Amniotic epithelial cell (primary cell): ENCODE data around the gene MRPL45.
A peak's percentile ranks its signal among the peaks of the same experiment; 100 is the strongest.

Experiments
- DNase-seq: peaks from one replicate; pipeline ENCODE4 v3.0.0-alpha.2; 2010; ENCODE audit warnings: low read depth

The MRPL45 gene

DNA sequence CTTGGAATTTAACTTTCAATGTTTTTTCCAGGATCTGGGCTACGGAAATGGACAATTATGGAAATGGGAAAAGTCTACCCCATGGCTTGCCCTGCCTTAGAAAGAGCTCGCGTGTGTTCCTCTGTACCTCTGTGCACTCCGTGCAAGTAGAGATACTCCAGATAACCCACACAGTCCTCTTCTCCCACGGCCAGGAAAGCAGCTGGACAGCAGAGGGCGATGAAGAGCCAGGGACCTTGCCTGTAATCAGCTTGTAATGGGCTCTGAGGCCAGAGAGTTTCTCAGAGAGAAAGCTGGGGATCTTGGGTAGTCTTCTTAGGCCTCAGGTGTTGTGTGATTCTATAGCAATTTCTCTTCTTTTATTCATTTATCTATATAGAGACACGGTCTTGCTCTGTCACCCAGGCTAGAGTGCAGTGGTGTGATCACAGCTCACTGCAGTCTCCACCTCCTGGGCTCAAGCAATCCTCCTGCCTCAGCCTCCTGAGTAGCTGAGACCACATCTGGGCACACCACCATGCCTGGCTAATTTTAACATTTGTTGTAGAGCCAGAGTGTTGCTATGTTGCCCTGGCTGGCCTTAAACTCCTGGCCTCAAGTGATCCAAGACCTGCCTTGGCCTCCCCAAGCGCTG lies 52.2 kb downstream of the MRPL45 start:
- peak; percentile 77 for DNase-seq

DNA sequence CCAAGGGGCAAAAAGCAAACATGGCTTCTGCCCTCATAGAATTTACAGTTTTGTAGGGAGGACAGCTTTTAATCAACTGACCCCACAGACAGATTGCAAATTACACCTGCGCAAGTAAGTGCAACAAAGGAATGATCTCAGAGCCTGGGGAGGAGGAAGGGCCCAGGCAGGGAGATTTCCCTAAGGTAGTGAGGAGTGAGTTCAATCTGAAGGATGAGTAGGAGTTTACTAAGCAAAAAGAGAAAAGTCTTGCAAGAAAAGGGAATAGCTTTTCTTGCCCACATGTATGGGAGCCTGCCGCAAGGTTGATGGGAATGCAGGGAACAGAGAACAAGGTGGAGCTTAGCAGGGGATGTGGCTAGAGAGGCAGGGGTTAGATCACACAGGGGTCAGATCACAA lies 53.1 kb downstream of the MRPL45 start:
- no peak for DNase-seq

DNA sequence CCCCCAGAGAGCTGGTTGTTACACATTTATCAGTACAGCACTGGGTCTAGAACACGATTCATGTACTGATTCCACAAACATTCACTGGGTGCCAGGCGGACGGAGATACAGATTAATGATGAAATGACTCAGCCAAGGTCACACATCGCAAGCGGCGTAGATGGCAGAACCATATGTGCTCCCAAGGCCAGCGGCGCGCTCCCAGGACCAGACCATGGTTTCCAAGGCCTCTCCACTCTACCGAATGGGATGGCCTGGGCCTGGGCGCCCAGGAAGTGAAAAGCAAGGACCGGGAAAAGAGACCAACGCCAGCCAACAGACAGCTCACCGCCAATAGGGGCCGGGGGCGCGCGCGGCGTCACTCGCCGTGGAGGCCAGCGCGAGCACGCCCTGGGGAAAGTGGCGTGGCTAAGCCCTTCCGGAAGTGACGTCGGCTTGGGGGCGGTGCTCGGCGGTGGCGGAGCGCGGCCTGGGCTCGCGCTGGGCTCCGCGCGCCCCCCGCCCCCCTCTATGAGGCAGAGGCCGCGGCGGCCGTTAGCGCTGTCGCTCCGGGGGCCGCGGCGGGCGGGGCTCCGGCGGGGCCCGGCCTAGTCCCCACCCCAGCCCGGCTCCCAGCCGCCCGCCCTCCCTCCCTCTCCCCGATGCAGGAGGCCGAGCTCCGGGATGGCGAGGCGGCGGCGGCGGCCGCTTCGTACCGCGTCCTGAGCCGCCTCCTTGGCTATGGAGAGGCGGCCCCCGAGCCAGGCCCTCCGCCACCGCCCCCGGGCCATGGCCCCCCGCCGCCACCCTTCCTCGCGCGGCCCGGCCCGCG lies 54.6 kb downstream of the MRPL45 start, which contains the start of gene SOCS7:
Gene SOCS7 (plus strand): TSS at position 433 of the 811 bp plus-strand sequence. CDS start 209 bp downstream, at position 642.
- peak; percentile 87 for DNase-seq

DNA sequence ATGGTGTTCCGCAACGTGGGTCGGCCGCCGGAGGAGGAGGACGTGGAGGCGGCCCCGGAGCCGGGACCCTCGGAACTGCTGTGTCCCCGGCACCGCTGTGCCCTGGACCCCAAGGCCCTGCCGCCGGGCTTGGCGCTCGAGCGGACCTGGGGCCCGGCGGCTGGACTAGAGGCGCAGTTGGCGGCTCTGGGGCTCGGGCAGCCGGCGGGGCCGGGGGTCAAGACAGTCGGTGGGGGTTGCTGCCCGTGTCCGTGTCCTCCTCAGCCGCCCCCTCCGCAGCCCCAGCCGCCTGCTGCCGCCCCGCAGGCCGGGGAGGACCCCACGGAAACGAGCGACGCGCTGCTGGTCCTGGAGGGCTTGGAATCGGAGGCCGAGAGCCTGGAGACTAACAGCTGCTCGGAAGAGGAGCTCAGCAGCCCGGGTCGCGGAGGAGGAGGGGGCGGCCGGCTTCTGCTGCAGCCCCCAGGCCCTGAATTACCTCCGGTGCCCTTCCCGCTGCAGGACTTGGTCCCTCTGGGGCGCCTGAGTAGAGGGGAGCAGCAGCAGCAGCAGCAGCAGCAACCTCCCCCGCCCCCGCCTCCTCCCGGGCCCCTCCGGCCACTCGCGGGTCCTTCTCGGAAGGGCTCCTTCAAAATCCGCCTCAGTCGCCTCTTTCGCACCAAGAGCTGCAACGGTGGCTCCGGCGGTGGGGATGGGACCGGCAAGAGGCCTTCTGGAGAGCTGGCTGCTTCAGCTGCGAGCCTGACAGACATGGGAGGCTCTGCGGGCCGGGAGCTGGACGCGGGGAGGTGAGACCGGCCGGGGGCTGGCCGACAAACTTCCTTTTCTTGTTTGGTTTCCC lies 55.5 kb downstream of the MRPL45 start:
- no peak for DNase-seq

DNA sequence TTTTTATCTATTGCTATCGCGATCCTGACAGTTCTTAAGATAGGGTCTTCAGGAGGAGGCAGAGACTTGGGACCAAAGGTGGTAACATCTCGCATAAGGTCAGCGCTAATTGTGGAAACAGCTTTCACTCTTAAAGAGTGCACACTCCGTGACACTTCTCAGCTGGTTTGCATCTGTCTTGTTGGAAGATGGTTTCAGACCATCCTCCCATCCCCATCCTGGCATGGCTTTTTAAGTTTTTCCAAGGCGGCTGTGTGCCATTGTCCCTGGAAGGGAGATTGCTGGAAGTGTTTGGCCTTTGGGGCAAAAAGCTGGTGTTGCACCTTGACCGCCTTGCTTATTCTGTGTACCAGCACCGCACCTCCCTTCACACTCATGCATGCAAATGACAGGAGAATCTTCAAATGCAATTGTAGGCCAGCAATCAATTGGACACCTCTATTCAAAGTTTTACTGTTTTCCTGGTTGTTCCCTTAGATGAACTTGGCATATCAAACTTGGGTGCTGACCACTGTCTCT lies 56.2 kb downstream of the MRPL45 start:
- DNase-seq = no peak

DNA sequence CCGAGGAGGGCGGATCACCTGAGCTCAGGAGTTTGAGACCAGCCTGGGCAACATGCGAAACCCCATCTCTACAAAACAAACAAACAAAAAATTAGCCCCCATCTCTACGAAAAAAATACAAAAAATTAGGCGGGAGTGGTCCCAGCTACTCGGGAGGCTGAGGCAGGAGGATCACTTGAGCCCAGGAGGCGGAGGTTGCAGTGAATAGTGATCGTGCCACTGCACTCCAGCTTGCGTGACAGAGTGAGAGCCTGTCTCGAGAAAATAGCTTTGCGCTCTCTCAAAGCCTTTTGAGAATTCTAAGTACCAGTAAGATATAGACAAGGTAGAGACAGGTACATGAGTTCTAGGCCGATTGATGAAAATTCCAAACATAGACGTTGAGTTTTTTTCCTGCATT lies 56.7 kb downstream of the MRPL45 start:
- DNase-seq = no peak

DNA sequence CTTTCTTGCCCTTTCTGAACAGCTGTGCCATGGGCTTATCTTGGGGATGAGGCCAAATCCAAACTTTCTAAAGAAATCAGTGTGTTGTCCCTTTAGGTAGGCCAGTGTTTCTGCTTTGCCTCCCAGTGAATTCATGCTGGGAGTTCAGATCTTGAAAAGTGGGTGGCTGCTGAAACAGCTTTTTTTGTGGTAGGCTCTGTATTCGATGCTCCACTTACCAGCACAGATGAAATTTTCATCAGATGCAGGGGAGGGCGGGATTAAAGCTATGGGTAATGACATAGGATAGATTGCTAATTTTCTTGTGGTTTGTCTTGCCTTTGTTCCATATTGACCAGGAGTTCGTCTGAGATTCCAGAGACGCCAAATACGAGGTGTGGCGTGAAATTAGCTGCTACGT lies 57.5 kb downstream of the MRPL45 start:
- DNase-seq = no peak

DNA sequence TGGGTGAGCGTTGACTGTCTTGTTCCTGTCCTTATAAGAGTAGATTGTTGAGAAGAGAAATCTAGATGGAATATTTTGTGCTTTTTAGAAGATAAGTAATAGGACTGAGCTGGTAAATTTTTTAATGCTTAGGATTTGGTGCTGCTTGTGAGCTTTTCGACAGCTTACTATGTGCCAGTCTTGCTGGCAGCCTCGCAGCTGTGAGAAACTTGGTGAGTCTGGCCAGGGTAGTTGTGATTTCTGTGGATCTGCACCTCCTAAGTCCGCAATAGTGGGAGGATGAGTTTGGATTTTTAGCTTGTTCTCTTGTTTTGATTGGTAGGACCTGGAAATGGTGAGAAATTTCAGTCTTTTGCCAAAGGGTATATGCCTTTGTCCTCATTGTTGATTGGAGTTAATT lies 58.3 kb downstream of the MRPL45 start:
- no peak for DNase-seq

DNA sequence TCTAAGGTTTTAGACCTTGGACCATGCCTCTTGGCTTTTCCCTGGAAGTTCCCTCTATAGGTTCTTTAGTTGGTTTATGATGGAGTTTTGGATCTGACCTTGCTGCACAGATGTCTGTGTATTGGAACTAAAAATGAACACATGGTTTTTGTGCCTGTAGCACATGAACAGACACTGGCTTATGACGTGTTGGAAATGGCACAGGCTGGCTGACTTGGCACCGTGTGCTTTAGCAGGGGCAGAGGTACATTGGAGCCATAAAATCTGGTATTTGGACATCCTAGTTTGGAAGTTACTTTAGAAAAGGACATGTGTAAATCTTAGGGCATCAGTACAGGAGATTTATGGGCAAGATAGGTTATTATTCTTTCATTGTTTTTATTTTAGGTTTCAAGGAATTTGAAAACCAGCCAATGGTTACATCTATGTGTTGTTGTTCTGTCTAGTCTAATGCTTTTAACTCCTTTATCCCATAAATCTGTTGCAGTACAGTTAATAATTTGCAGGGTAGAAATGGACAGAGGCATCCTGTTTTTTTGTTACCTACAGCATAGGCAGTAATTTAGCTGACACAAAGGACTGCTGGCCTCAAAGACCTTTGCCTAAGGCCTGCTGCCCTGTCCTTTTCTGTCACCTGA lies 60.6 kb downstream of the MRPL45 start:
- DNase-seq = no peak

DNA sequence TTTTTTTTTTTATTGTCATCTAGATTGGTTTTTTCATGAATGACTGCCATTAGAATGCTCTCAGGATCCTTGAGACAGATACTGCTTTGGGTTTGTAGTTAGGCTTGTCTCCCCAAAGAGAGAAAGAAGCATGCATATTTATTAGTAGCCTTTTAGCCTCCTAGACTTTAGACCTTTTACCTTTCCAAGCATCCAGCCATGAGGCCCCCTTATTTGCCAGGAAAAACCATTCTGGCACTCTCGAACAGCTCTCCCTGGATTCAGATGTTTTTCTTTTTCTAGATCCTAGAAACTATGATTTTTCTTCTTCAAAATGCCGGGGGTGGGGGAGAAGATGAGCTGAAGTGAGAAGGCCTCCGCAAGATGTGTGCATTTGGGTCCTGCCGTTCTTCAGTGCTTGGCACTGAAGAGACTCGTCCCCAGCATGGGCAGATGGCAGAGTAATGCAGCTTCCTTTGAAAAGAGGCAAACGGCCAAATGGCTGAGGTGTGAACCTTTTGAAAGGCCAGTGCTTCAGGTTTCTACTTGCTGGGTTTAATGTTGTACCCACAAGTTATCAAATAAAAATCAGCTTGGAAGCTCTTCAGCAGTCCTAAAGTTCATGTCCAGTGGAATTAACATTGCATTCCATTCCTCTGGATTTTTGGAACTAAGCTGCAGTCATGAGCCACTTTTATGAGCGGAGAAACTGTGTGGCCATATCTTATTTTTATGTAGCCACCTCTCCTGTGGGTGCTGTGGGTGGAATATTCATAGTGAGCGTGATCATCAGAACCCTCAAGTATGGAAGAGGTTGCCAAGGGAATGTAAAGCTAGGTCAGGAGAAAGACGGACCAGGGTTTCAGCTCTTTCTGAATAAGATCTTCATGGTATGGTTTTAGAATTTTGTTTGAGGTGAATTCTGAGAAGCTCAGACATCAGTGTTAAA lies 61.9 kb downstream of the MRPL45 start:
- DNase-seq = no peak

DNA sequence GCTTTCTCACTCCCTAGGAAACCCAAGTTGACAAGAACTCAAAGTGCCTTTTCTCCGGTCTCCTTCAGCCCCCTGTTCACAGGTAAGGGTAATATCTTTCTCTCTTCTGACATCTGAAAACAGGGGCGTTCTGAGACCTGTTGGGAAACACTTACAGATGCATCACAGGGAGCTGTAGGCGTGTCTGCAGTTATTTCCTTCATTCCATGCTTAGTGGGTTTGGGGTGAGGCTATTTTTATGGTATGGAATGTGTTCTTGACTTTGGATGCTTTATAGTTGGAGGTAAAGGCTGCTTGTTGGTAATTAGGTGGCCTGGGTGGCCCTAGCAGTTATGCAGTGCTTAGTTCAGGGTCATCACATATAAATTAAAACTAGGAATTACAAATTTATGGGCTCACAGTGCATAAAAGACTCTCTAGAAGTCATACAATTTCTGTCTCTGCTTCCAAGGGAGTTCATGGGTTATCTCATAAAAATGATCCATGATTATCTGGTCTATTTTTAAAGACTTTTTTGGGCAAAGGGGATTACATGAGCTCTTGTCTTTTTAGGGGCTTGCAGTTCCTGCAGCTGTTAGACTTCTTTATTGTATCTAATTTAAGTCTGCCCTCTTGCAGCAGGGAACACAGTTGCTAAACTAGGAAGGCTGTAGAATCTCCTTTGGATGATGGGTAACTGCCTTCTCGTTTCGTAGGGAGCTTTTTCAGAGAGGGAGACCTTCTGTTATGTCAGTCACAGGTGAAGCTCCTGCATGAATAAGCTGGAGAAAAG lies 64.9 kb downstream of the MRPL45 start:
- DNase-seq = peak; percentile 41

DNA sequence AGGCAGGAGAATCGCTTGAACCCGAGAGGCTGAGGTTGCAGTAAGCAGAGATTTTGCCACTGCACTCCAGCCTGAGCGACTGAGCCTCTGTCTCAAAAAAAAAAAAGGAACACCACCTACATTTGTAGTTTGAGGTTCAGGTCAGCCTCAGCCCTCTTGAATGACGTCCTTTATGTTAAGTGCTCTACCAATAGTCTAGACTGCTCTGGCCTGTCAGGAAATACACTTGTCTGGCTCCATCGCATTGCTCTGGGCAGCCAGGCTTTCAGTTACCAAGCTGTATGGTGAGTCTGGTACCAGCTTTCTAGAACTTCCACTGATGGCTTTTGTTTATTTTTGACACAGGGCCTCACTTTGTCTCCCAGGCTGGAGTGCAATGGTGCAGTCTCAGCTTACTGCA lies 66.0 kb downstream of the MRPL45 start:
- DNase-seq = no peak

DNA sequence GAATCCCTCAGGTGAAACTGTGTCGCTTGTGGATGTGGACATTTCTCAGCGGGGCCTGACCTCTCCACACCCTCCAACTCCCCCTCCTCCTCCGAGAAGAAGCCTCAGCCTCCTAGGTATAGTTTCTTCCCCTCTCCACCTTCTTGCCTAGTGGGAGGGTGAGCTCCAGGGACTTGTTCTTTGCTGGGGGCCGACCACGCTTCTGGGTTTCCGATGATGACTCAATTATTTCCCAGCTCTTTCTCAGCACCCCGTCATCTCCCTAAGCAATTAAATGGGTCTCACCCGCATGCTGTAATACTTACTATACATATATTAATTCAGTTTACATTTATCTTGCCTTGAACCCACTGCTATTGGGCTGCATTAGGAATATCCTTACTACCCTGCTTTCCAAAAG lies 67.8 kb downstream of the MRPL45 start:
- no peak for DNase-seq

DNA sequence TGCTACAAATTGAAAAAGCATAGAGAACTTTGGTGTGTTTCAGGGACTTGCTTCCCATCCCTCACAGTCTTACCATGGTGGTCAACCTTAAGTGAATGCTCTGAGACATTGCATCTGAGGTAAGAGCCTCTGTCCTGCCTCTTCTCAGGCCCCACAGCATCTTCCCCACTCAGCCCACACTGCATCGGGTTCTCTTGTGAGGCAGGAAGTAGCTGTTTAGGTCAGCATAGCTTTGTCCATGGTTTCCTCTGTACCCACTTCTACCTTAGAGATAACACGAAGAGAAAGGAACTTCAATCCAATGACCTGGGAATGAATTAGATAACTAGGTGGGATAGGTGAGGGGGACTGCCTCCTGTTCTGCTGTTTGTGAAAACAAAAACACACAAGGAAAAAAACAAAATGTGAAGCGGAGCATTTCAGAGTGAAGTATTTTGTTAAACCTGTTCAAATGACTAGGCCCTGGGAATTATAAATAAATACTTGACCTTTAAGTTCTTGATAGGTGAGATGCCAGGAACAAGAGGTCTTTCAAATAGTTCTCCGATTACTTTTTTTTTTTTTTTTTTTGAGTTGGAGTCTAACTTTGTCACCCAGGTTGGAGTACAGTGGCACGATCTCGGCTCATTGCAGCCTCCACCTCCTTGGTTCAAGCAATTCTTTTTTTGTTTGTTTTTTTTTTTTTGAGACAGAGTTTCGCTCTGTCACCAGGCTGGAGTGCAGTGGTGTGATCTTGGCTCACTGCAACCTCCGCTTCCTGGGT lies 72.3 kb downstream of the MRPL45 start:
- no peak for DNase-seq
